Stimulated activated memory B cell treated with anti-CD40 and anti-IgM and Interleukin-4, amounts not matched to agents 10 μg/mL and 1 μg/mL and 100 μg/mL, for 72 hours (primary cell): ENCODE results near the gene TBC1D8.
"Not testable (repeated sequence)": the region's sequence is repeated elsewhere in the genome, so short reads cannot be mapped to it uniquely, and the experiment has no call there.

ENCODE experiments used
- ATAC-seq: fragments of 150-1000 bp; cut with Tn5 transposase; 2 replicates; pipeline ENCODE4 v1.10.0; 2021
- H3K27ac Mint-ChIP-seq: one replicate; pipeline ENCODE4 v1.8.0; 2022; ENCODE audit warnings: mild to moderate bottlenecking, mixed read lengths
- H3K27me3 Mint-ChIP-seq: one replicate; pipeline ENCODE4 v1.8.0; 2022; ENCODE audit warnings: mixed read lengths
- H3K36me3 Mint-ChIP-seq: one replicate; pipeline ENCODE4 v1.8.0; 2022; ENCODE audit warnings: mixed read lengths
- H3K4me1 Mint-ChIP-seq: one replicate; pipeline ENCODE4 v1.8.0; 2022; ENCODE audit warnings: mixed read lengths
- H3K4me3 Mint-ChIP-seq: one replicate; pipeline ENCODE4 v1.8.0; 2022; ENCODE audit warnings: mild to moderate bottlenecking, moderate library complexity, mixed read lengths
- H3K9me3 Mint-ChIP-seq: one replicate; pipeline ENCODE4 v1.8.0; 2022; ENCODE audit warnings: mixed read lengths

Gene TBC1D8

GRCh38 chr2:101050886-101051285 lies 100.3 kb downstream of the TBC1D8 start:
- not testable (repeated sequence) for H3K27me3 Mint-ChIP-seq, H3K4me1 Mint-ChIP-seq, ATAC-seq, H3K9me3 Mint-ChIP-seq, H3K4me3 Mint-ChIP-seq, H3K27ac Mint-ChIP-seq
- peaks cover 22% of the 10 kb centered on the region for H3K36me3 Mint-ChIP-seq

DNA sequence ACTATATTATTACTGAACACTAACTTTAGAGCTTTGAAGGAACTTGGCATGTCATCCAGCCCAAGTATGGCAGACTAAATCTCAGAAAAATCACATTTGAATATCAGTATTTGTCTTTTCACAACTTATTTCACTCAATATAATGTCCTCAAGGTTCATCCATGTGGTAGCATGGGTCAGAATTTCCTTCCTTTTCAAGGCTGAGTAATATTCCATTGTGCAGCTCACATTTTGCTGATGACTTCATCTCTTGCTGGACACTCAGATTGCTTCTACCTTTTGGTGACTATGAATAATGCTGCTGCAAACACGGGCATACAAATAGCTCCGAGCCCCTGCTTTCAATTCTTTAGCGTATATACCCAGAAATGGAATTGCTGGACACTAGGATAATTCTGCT lies 102.4 kb downstream of the TBC1D8 start:
- Mint-ChIP-seq H3K27me3 (no peaks in the 10 kb centered on the region), H3K27ac (no peak overlapping the region), H3K36me3 (peaks cover 26% of the 10 kb centered on the region), H3K4me3 (no peak overlapping the region), H3K4me1 (peaks cover 10% of the 10 kb centered on the region), H3K9me3 (peaks cover 3% of the 10 kb centered on the region)
- ATAC-seq, result no peak

DNA sequence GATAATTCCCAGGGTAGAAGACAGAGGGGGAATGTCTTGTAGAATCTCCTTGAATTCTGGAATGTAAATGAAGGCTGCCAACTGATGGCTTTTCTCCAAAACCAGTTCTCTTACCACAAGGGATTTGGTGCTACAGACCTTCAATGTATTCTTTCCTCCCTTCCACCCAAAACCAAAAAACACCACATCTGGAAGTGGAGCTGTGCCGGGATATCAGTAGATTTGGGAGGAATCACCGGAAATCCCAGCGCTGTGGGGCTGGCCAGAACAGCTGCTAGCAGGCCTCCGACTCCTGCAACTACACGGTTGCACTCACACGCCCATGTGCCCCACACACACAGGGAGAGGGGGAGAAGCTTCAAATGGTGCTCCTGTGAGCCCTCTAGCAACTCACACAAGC lies 103.4 kb downstream of the TBC1D8 start:
- H3K27ac Mint-ChIP-seq, result no peak overlapping the region
- no peak overlapping the region for H3K4me3 Mint-ChIP-seq
- no peaks in the 10 kb centered on the region for H3K27me3 Mint-ChIP-seq
- peaks cover 26% of the 10 kb centered on the region for H3K36me3 Mint-ChIP-seq
- ATAC-seq, result no peak
- peaks cover 11% of the 10 kb centered on the region for H3K4me1 Mint-ChIP-seq
- H3K9me3 Mint-ChIP-seq, result peaks cover 3% of the 10 kb centered on the region

GRCh38 chr2:101047075-101047766 lies 104.0 kb downstream of the TBC1D8 start:
- Mint-ChIP-seq H3K27ac (no peak overlapping the region), H3K4me1 (peaks cover 11% of the 10 kb centered on the region), H3K27me3 (no peaks in the 10 kb centered on the region), H3K4me3 (no peak overlapping the region), H3K36me3 (peaks cover 26% of the 10 kb centered on the region), H3K9me3 (peaks cover 3% of the 10 kb centered on the region)
- no peak for ATAC-seq

- Mint-ChIP-seq H3K4me3 (no peak overlapping the region), H3K27me3 (no peaks in the 10 kb centered on the region), H3K4me1 (peaks cover 17% of the 10 kb centered on the region), H3K9me3 (no peaks in the 10 kb centered on the region), H3K27ac (peak overlapping the region; percentile 20), H3K36me3 (peaks cover 20% of the 10 kb centered on the region)
- ATAC-seq, result no peak
Observed at GRCh38 chr2:101045330-101045729, 105.9 kb downstream of the TBC1D8 start.

GRCh38 chr2:101041413-101041812 lies 109.8 kb downstream of the TBC1D8 start:
- Mint-ChIP-seq H3K27me3 (no peaks in the 10 kb centered on the region), H3K36me3 (peaks cover 37% of the 10 kb centered on the region)
- no peak for ATAC-seq

DNA sequence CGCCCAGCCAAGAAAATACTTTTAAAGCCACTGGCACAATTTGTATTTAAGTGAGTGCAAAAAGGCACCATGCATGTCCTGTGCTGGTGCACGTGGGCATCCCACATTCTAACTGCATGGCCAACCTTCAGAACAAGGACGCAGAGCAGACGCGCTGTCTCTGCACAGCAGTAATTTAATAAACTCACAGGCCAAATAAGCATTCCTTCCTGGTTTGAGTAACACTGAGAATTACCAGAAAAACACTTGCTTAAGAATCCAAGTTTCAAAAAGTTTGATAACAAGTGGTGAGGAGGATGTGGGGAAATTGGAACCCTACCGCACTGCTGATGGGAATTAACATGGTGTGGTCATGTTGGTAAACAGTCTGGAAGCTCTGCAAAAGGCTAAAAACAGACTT lies 110.4 kb downstream of the TBC1D8 start:
- no peak for ATAC-seq
- H3K4me1 Mint-ChIP-seq, result peaks cover 27% of the 10 kb centered on the region
- H3K4me3 Mint-ChIP-seq, result no peak overlapping the region
- peaks cover 34% of the 10 kb centered on the region for H3K36me3 Mint-ChIP-seq
- no peaks in the 10 kb centered on the region for H3K27me3 Mint-ChIP-seq
- no peaks in the 10 kb centered on the region for H3K9me3 Mint-ChIP-seq
- no peak overlapping the region for H3K27ac Mint-ChIP-seq

More at GRCh38 chr2:101041413-101041812, 109.8 kb downstream of the TBC1D8 start:
- Mint-ChIP-seq H3K4me3 (no peak overlapping the region), H3K4me1 (peaks cover 27% of the 10 kb centered on the region), H3K9me3 (no peaks in the 10 kb centered on the region), H3K27ac (no peak overlapping the region)

GRCh38 chr2:101040072-101040471 lies 111.1 kb downstream of the TBC1D8 start:
- Mint-ChIP-seq H3K36me3 (peaks cover 30% of the 10 kb centered on the region), H3K4me1 (peaks cover 27% of the 10 kb centered on the region), H3K27me3 (no peaks in the 10 kb centered on the region), H3K4me3 (no peak overlapping the region), H3K27ac (no peak overlapping the region), H3K9me3 (no peaks in the 10 kb centered on the region)
- ATAC-seq, result no peak

GRCh38 chr2:101038455-101039255 lies 112.5 kb downstream of the TBC1D8 start:
- Mint-ChIP-seq H3K4me1 (peaks cover 16% of the 10 kb centered on the region), H3K27ac (no peak overlapping the region), H3K9me3 (no peaks in the 10 kb centered on the region), H3K36me3 (peaks cover 43% of the 10 kb centered on the region), H3K4me3 (no peak overlapping the region), H3K27me3 (peaks cover 2% of the 10 kb centered on the region)
- no peak for ATAC-seq

GRCh38 chr2:101037161-101037755 lies 113.9 kb downstream of the TBC1D8 start:
- no peak overlapping the region for H3K27ac Mint-ChIP-seq
- H3K4me1 Mint-ChIP-seq, result peaks cover 16% of the 10 kb centered on the region
- peaks cover 53% of the 10 kb centered on the region for H3K36me3 Mint-ChIP-seq
- H3K27me3 Mint-ChIP-seq, result peaks cover 9% of the 10 kb centered on the region
- H3K9me3 Mint-ChIP-seq, result no peaks in the 10 kb centered on the region
- ATAC-seq, result no peak
- H3K4me3 Mint-ChIP-seq, result no peak overlapping the region

DNA sequence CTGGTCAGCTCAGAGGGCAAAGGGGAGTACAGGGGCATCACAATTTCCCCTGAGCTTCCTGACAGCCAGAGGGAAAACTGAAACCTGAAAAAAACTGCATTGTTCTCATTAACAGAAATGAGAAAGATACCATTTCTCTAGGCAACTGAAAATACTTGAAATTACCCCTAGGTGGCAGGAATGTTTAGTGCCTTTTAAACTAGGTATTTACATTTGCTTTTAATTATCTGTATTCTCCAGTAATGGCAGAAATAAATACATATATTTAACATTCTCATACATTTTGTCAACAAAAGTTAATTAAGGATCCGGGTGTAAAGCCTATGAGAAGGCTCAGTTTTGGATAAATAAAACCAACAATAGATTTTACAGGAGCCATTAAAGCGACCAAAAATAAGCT lies 114.6 kb downstream of the TBC1D8 start:
- H3K27ac Mint-ChIP-seq, result no peak overlapping the region

DNA sequence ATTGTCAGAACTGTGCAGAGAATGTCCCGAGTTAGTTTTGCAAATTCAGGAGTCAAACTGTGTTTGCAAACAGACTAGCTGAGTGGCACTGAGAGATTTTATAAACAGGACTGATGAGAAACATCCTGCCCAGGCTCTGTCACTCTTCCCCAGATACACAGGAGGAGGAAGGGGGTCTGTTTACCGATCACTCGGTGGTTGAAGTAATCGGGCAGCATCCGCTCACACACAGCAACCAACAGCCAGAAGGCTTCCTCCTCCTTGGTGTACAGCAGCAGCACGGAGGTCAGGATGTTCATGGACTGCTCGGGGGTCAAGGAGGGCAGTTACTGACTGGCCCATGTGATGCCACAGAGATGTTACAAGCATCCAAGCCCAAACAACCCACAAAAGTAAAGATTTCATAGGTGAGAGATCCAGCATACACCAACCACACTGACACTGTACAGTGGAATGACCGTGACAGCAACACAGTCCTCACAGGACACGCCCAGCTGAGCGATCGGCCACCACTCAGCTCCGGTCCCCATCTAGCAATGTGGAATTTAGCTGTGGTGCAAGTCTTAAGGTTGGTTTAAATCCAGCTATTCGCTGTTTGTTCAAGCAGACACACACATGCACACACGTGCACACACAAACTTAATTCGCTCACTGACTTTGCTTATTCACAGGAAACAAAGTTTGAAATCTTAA lies 119.0 kb downstream of the TBC1D8 start:
- no peaks in the 10 kb centered on the region for H3K9me3 Mint-ChIP-seq
- H3K4me3 Mint-ChIP-seq, result no peak overlapping the region
- H3K27ac Mint-ChIP-seq, result no peak overlapping the region
- no peak for ATAC-seq
- peaks cover 36% of the 10 kb centered on the region for H3K36me3 Mint-ChIP-seq
- no peaks in the 10 kb centered on the region for H3K4me1 Mint-ChIP-seq
- H3K27me3 Mint-ChIP-seq, result peaks cover 9% of the 10 kb centered on the region

More for the DNA sequence above, 114.6 kb downstream of the TBC1D8 start:
- peaks cover 16% of the 10 kb centered on the region for H3K4me1 Mint-ChIP-seq
- no peaks in the 10 kb centered on the region for H3K9me3 Mint-ChIP-seq
- peaks cover 53% of the 10 kb centered on the region for H3K36me3 Mint-ChIP-seq
- no peak overlapping the region for H3K4me3 Mint-ChIP-seq
- no peak for ATAC-seq
- peaks cover 9% of the 10 kb centered on the region for H3K27me3 Mint-ChIP-seq

DNA sequence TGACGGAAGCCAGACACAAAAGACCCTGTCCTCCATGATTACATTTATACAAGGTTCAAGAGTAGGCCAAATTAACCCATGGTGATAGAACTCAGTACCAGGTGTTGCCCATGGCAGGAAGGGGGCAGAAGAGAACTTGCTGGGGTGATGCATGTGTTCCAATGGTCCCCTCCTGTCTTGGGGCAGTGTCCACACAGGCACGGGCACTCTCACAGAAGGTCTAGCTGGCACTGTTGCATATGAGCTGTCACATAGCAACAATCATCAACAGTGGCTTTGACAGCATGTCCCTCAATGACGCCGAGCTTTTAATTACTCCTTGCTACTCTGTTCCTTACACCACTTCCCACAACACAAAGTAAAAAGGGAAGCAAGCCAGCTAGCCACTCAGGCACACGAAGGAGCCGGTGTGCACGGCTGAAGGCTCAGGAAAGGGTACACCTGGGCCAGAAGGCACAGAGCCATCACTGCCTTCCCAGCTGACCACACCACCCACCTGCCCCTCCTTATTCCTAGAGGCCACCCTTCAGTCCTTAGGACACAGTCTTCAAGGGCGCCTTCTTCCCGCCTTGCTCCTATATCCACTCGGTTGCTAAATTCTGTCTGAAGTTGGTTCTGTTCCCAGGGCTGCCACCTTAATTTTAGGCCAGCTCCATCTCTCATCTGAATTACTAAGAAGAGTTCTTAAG lies 120.2 kb downstream of the TBC1D8 start:
- no peak overlapping the region for H3K4me3 Mint-ChIP-seq

DNA sequence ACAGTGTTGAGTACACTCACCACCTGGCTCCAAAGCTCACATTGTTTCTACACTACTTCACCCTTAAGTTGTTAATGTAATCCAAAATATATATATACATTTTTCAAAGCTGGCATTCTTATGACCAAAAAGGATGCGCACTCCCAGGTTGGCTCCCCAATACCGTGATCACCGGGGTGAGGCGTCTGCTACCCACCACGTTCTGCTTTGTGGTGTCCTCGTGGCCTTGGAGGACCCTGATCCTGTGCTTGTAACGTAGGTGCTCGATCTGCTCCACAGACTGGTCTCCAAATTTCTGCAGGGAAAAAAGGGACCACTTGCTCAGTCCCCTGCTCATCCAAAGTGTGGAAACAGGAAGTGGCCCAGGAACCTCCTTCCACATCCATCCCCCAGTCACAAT lies 123.3 kb downstream of the TBC1D8 start:
- Mint-ChIP-seq H3K27ac (no peak overlapping the region), H3K4me1 (peaks cover 7% of the 10 kb centered on the region), H3K36me3 (peaks cover 26% of the 10 kb centered on the region), H3K9me3 (no peaks in the 10 kb centered on the region), H3K27me3 (no peaks in the 10 kb centered on the region), H3K4me3 (no peak overlapping the region)
- no peak for ATAC-seq

More for the DNA sequence above, 120.2 kb downstream of the TBC1D8 start:
- Mint-ChIP-seq H3K36me3 (peaks cover 36% of the 10 kb centered on the region), H3K9me3 (no peaks in the 10 kb centered on the region), H3K4me1 (no peaks in the 10 kb centered on the region), H3K27ac (no peak overlapping the region), H3K27me3 (peaks cover 9% of the 10 kb centered on the region)
- no peak for ATAC-seq
